Inflammatory macrophage (primary cell): ENCODE data around the gene CD82.
"Not testable (repeated sequence)": the region's sequence is repeated elsewhere in the genome, so short reads cannot be mapped to it uniquely, and the experiment has no call there.

Experiments used
- DNase-seq, 2 donors: peaks; one replicate each; pipeline ENCODE4 v3.0.0-alpha.2; 2020 to 2022

Gene CD82

GRCh38 chr11:44533921-44534711 is 31.3 kb upstream of the CD82 start:
- no peak for DNase-seq

GRCh38 chr11:44535191-44535980 is 30.1 kb upstream of the CD82 start:
- no peak for DNase-seq

- no peak for DNase-seq
Measured at GRCh38 chr11:44536788-44537516, 28.5 kb upstream of the CD82 start.

- no peak for DNase-seq
Measured at GRCh38 chr11:44537679-44538078, 27.8 kb upstream of the CD82 start.

GRCh38 chr11:44538375-44539054 is 26.9 kb upstream of the CD82 start:
- DNase-seq: peak; percentile 81 to 82

- DNase-seq: no peak
Measured at GRCh38 chr11:44539971-44540370, 25.5 kb upstream of the CD82 start.

- no peak for DNase-seq
Measured at GRCh38 chr11:44540667-44541066, 24.8 kb upstream of the CD82 start.

GRCh38 chr11:44542372-44542771 is 23.1 kb upstream of the CD82 start:
- no peak for DNase-seq

- DNase-seq: not testable (repeated sequence)
Measured at GRCh38 chr11:44546984-44547383, 18.5 kb upstream of the CD82 start.

- DNase-seq: not testable (repeated sequence)
Measured at GRCh38 chr11:44547534-44547933, 17.9 kb upstream of the CD82 start.

GRCh38 chr11:44548032-44548695 is 17.3 kb upstream of the CD82 start:
- peak; percentile 43 to 56 for DNase-seq

- not testable (repeated sequence) for DNase-seq
Measured at GRCh38 chr11:44548961-44549749, 16.3 kb upstream of the CD82 start.

GRCh38 chr11:44550123-44550522 is 15.3 kb upstream of the CD82 start:
- no peak for DNase-seq

- no peak for DNase-seq
Measured at GRCh38 chr11:44551456-44552139, 13.9 kb upstream of the CD82 start.

- no peak for DNase-seq
Measured at GRCh38 chr11:44555031-44555800, 10.2 kb upstream of the CD82 start.

- peak; percentile 66 to 82 for DNase-seq
Measured at GRCh38 chr11:44556735-44557409, 8.6 kb upstream of the CD82 start.

GRCh38 chr11:44557464-44557863 is 8.0 kb upstream of the CD82 start:
- DNase-seq: no peak

- peak; percentile 75 to 77 for DNase-seq
Measured at GRCh38 chr11:44559207-44559939, 6.1 kb upstream of the CD82 start.
